Activated naive CD4-positive, alpha-beta T cell treated with anti-CD3 and anti-CD28 coated beads, Interleukin-2, amount 50 U/mL, for 24 hours (primary cell): Measurements from ENCODE around the gene ZNF423.

Experiments
- H3K27ac Mint-ChIP-seq: one replicate; pipeline ENCODE4 v1.8.0; 2021; ENCODE audit warnings: mild to moderate bottlenecking, mixed read lengths
- H3K27me3 Mint-ChIP-seq: one replicate; pipeline ENCODE4 v1.8.0; 2021; ENCODE audit warnings: mixed read lengths
- H3K36me3 Mint-ChIP-seq: one replicate; pipeline ENCODE4 v1.8.0; 2021; ENCODE audit warnings: mixed read lengths
- H3K4me1 Mint-ChIP-seq: one replicate; pipeline ENCODE4 v1.8.0; 2021; ENCODE audit warnings: mixed read lengths
- H3K4me3 Mint-ChIP-seq: one replicate; pipeline ENCODE4 v1.8.0; 2021; ENCODE audit warnings: mild to moderate bottlenecking, mixed read lengths
- H3K9me3 Mint-ChIP-seq: one replicate; pipeline ENCODE4 v1.8.0; 2021; ENCODE audit warnings: mixed read lengths

Gene ZNF423

DNA sequence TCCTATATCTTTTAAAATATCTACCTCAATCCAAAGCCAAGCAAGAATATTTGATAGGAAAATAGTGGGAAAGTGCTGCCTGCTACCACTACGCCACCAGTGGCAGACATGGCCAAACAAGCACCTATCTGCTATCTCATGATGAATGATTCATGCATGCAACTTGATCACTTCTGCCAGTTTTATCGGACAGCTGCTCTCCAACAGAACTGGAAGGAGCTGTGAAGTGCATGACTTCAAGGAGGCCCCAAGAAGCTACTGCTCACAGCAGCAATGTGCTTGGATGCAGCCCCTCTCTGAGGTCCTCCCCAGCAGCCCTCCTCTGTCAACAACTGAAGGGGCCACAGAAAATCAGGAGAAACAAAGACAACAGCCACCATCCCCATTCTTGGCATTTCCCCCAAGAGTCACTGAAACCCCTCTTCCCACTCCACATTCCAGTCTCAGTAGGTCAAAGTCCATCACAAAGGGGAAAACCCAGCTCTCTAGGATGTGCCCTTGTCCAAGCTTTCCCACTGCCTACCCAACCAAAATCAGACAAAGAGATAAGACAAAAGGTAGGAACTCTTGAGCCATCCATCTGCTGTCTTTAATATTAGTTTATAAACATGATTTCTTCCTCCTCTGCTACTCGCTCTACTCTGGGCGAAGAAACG, 267.1 kb downstream of the ZNF423 start:
- Mint-ChIP-seq H3K4me3 (no peak overlapping the region), H3K4me1 (peaks cover 15% of the 10 kb centered on the region), H3K27ac (no peak overlapping the region), H3K27me3 (no peaks in the 10 kb centered on the region), H3K9me3 (no peaks in the 10 kb centered on the region), H3K36me3 (no peaks in the 10 kb centered on the region)

- no peaks in the 10 kb centered on the region for H3K27me3 Mint-ChIP-seq
- no peaks in the 10 kb centered on the region for H3K9me3 Mint-ChIP-seq
- H3K36me3 Mint-ChIP-seq = no peaks in the 10 kb centered on the region
- peaks cover 15% of the 10 kb centered on the region for H3K4me1 Mint-ChIP-seq
- H3K27ac Mint-ChIP-seq = no peak overlapping the region
- no peak overlapping the region for H3K4me3 Mint-ChIP-seq
Measured at GRCh38 chr16:49588026-49588425, 267.9 kb downstream of the ZNF423 start.

DNA sequence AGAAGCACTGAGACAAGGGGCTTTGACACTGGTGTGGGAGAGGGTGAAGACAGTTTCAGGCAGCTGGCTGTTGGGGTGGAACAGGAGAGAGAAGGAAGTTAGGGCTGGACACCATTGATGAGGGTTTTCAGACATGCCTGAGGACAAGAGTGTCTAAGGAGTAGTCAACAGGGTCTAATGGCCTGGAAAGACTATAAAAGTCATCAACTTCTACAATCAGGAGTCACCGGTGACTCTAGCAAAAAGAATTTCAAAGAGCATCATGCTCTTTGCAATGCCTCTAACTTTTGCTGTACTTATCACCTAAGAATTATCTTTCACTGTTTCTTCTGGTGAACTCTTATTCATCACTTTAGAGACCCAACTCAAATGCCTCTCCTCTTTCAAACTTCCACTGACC, 268.4 kb downstream of the ZNF423 start:
- Mint-ChIP-seq H3K36me3 (no peaks in the 10 kb centered on the region), H3K27me3 (no peaks in the 10 kb centered on the region), H3K4me1 (peaks cover 10% of the 10 kb centered on the region), H3K9me3 (no peaks in the 10 kb centered on the region), H3K4me3 (no peak overlapping the region), H3K27ac (no peak overlapping the region)

- Mint-ChIP-seq H3K4me1 (peaks cover 3% of the 10 kb centered on the region), H3K36me3 (no peaks in the 10 kb centered on the region), H3K9me3 (no peaks in the 10 kb centered on the region), H3K27ac (no peak overlapping the region), H3K27me3 (no peaks in the 10 kb centered on the region), H3K4me3 (no peak overlapping the region)
Measured at GRCh38 chr16:49586466-49587450, 269.2 kb downstream of the ZNF423 start.

- no peaks in the 10 kb centered on the region for H3K27me3 Mint-ChIP-seq
- no peak overlapping the region for H3K4me3 Mint-ChIP-seq
- H3K4me1 Mint-ChIP-seq = no peaks in the 10 kb centered on the region
- no peaks in the 10 kb centered on the region for H3K36me3 Mint-ChIP-seq
- no peaks in the 10 kb centered on the region for H3K9me3 Mint-ChIP-seq
- no peak overlapping the region for H3K27ac Mint-ChIP-seq
Measured at GRCh38 chr16:49585143-49585832, 270.6 kb downstream of the ZNF423 start.

DNA sequence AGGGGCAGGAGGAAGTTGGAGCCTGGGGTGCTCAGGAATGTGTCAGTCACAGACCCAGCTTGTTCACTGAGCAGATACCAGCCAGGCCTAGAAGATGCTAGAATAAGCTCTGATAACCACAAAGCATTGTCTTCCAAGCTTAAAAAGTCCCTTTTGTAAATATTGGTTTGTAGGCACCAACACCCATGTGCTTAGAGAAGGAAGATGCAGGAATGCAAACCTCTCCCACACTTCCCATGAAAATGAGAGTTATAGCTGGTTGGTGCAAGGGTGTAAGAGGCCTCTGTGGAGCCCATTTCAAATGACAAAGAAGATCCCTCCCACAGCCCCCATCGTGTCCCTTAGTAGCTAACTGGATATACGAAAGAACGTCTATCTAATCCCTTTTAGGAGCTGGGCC, 272.0 kb downstream of the ZNF423 start:
- no peaks in the 10 kb centered on the region for H3K27me3 Mint-ChIP-seq
- no peak overlapping the region for H3K27ac Mint-ChIP-seq
- no peaks in the 10 kb centered on the region for H3K36me3 Mint-ChIP-seq
- no peak overlapping the region for H3K4me3 Mint-ChIP-seq
- H3K9me3 Mint-ChIP-seq = no peaks in the 10 kb centered on the region
- no peaks in the 10 kb centered on the region for H3K4me1 Mint-ChIP-seq

- Mint-ChIP-seq H3K36me3 (no peaks in the 10 kb centered on the region), H3K9me3 (no peaks in the 10 kb centered on the region), H3K4me1 (no peaks in the 10 kb centered on the region), H3K4me3 (no peak overlapping the region), H3K27ac (no peak overlapping the region), H3K27me3 (no peaks in the 10 kb centered on the region)
Measured at GRCh38 chr16:49581630-49582298, 274.1 kb downstream of the ZNF423 start.

GRCh38 chr16:49580751-49581303, 275.1 kb downstream of the ZNF423 start:
- no peaks in the 10 kb centered on the region for H3K9me3 Mint-ChIP-seq
- no peaks in the 10 kb centered on the region for H3K27me3 Mint-ChIP-seq
- no peak overlapping the region for H3K27ac Mint-ChIP-seq
- no peaks in the 10 kb centered on the region for H3K4me1 Mint-ChIP-seq
- no peaks in the 10 kb centered on the region for H3K36me3 Mint-ChIP-seq
- H3K4me3 Mint-ChIP-seq = no peak overlapping the region

DNA sequence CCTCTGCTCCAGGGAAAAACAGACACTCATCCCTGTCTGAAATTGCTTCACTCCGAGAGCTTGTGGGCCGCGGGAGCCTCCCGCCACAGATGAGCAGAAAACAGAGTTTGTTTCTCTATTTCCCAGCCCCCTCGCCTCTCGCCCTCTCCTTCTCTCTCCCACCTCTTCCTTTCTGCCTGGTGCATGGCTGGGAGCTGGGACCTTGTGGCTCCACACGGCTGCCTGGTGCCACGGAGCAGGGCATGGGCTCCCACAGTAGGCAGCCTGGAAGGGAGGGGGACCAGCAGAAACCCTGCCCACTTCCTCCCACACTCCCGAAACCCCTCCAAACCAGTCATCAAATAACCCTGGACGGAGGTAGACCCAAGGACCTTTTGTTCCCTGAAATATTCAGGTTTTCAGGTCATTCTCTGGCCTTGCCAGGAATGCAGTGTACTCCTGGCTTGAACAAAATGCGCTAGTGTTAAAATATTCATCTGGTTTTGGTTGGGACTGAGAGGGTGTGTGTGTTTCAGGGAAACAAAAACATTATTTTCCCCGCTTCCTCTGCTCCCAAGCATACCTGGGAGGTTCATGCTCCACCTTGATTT, 277.4 kb downstream of the ZNF423 start:
- Mint-ChIP-seq H3K4me1 (no peaks in the 10 kb centered on the region), H3K27me3 (no peaks in the 10 kb centered on the region), H3K36me3 (no peaks in the 10 kb centered on the region), H3K4me3 (no peak overlapping the region), H3K27ac (no peak overlapping the region), H3K9me3 (no peaks in the 10 kb centered on the region)

DNA sequence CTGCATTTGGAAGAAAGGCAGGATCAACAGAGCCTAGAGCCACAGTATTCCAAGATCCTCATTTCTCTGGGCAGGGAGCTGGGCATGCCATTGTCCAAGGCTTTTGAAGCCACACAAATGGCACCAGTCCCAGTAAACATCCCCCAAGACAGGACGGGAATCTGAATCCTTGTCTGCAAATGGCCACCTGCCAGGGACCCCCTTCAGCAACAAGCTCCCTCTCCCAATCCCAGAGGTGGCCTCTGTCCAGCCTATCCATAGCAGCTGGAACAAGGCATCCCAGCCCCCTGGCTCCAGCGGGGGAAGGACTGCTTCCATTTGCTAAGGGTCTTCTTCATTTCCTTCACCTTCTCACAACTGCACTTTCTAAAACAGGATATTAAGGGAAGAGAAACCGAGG, 277.9 kb downstream of the ZNF423 start:
- H3K9me3 Mint-ChIP-seq = no peaks in the 10 kb centered on the region
- H3K27ac Mint-ChIP-seq = no peak overlapping the region
- H3K4me1 Mint-ChIP-seq = no peaks in the 10 kb centered on the region

DNA sequence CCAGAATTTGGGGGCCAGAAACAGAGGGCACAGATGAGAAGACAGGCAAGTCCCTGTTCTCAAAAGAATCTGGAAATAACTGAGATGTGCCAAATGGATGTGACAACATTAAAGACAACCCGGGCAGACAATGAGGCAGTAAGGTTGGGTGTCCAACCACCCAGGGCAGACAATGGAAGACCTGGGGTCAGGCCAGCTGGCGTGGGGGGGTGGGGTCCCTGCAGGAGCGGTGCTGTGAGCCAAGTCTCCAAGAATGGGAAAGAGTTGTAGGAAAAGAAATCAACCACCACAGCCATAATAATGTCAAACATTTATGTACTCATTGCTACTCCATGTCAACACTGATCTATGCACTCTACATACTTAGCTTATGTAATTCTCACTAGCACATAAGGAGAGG, 279.0 kb downstream of the ZNF423 start:
- Mint-ChIP-seq H3K36me3 (no peaks in the 10 kb centered on the region), H3K27ac (no peak overlapping the region), H3K4me1 (no peaks in the 10 kb centered on the region), H3K9me3 (no peaks in the 10 kb centered on the region), H3K4me3 (no peak overlapping the region), H3K27me3 (no peaks in the 10 kb centered on the region)

More for the DNA sequence above, 277.9 kb downstream of the ZNF423 start:
- Mint-ChIP-seq H3K4me3 (no peak overlapping the region), H3K27me3 (no peaks in the 10 kb centered on the region), H3K36me3 (no peaks in the 10 kb centered on the region)

DNA sequence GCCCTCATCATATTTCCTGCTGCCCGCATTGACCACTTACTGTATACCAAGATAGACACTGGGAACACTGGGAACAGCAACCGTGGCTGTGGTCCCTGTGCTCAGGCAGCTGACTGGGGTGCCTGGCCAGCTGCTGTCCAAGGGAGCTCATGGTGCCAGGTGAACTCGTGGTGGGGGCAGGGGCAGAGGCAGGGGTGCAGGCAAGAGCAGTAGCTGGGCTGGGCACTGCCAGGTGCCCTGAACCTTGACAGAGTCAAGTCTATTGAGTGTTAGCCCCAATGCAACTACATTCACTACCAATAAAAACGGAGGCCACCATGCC, 279.8 kb downstream of the ZNF423 start:
- H3K9me3 Mint-ChIP-seq = no peaks in the 10 kb centered on the region
- H3K4me1 Mint-ChIP-seq = no peaks in the 10 kb centered on the region

GRCh38 chr16:49575346-49576172, 280.4 kb downstream of the ZNF423 start:
- Mint-ChIP-seq H3K9me3 (no peaks in the 10 kb centered on the region), H3K27ac (no peak overlapping the region), H3K36me3 (no peaks in the 10 kb centered on the region), H3K4me3 (no peak overlapping the region), H3K4me1 (no peaks in the 10 kb centered on the region), H3K27me3 (no peaks in the 10 kb centered on the region)

More for the DNA sequence above, 279.8 kb downstream of the ZNF423 start:
- Mint-ChIP-seq H3K4me3 (no peak overlapping the region), H3K27ac (no peak overlapping the region), H3K36me3 (no peaks in the 10 kb centered on the region), H3K27me3 (no peaks in the 10 kb centered on the region)

GRCh38 chr16:49574826-49575225, 281.1 kb downstream of the ZNF423 start:
- Mint-ChIP-seq H3K27ac (no peak overlapping the region), H3K9me3 (no peaks in the 10 kb centered on the region), H3K4me3 (no peak overlapping the region), H3K4me1 (no peaks in the 10 kb centered on the region), H3K27me3 (no peaks in the 10 kb centered on the region), H3K36me3 (no peaks in the 10 kb centered on the region)
